Measurements from ENCODE around the gene MAGI2.

MAGI2 gene

GRCh38 chr7:79334841-79335240, 118.6 kb downstream of the MAGI2 start:
- ATAC-seq: no peak
- TF ChIP-seq PATZ1 (CRISPR knock-in tag; IDR thresholded peaks at IDR 0.05; ENCODE audit: borderline replicate concordance): no peak

GRCh38 chr7:79334334-79334733, 119.1 kb downstream of the MAGI2 start:
- no peak for ATAC-seq
- no peak for TF ChIP-seq CSRNP3 (CRISPR knock-in tag; IDR thresholded peaks at IDR 0.05)
- TF ChIP-seq ZNF565 (CRISPR knock-in tag; conservative IDR thresholded peaks at IDR 0.05; ENCODE audit: low read depth): no peak
- no peak for TF ChIP-seq CREB5 (CRISPR knock-in tag; IDR thresholded peaks at IDR 0.05; ENCODE audit: low read depth)
- no peak for TF ChIP-seq ARNTL (CRISPR knock-in tag; IDR thresholded peaks at IDR 0.05; ENCODE audit: borderline replicate concordance, low read depth)
- TF ChIP-seq PATZ1 (CRISPR knock-in tag; IDR thresholded peaks at IDR 0.05; ENCODE audit: borderline replicate concordance): no peak
- no peak for TF ChIP-seq PPARA (CRISPR knock-in tag; IDR thresholded peaks at IDR 0.05; ENCODE audit: borderline replicate concordance)
- no peak for TF ChIP-seq ZNF70 (CRISPR knock-in tag; IDR thresholded peaks at IDR 0.05)
- no peak for TF ChIP-seq ZFP30 (CRISPR knock-in tag; IDR thresholded peaks at IDR 0.05)
- no peak for TF ChIP-seq POU6F1 (CRISPR knock-in tag; IDR thresholded peaks at IDR 0.05; ENCODE audit: borderline replicate concordance, low read depth)
- no peak for TF ChIP-seq OSR1 (CRISPR knock-in tag; IDR thresholded peaks at IDR 0.05)
- TF ChIP-seq ZNF8 (CRISPR knock-in tag; IDR thresholded peaks at IDR 0.05): no peak
- no peak for TF ChIP-seq CSDC2 (CRISPR knock-in tag; IDR thresholded peaks at IDR 0.05)
- TF ChIP-seq ISL1 (CRISPR knock-in tag; IDR thresholded peaks at IDR 0.05): no peak
- no peak for TF ChIP-seq ZFP3 (CRISPR knock-in tag; IDR thresholded peaks at IDR 0.05)

- ATAC-seq: no peak
- TF ChIP-seq ISL1 (CRISPR knock-in tag; IDR thresholded peaks at IDR 0.05): no peak
- TF ChIP-seq SNAI2 (CRISPR knock-in tag; IDR thresholded peaks at IDR 0.05): no peak
- TF ChIP-seq ZC3H10 (CRISPR knock-in tag; IDR thresholded peaks at IDR 0.05): no peak
- no peak for TF ChIP-seq ZNF70 (CRISPR knock-in tag; IDR thresholded peaks at IDR 0.05)
- TF ChIP-seq PATZ1 (CRISPR knock-in tag; IDR thresholded peaks at IDR 0.05; ENCODE audit: borderline replicate concordance): no peak
- no peak for TF ChIP-seq ZFP3 (CRISPR knock-in tag; IDR thresholded peaks at IDR 0.05)
- no peak for TF ChIP-seq CSDC2 (CRISPR knock-in tag; IDR thresholded peaks at IDR 0.05)
- TF ChIP-seq ARNTL (CRISPR knock-in tag; IDR thresholded peaks at IDR 0.05; ENCODE audit: borderline replicate concordance, low read depth): no peak
- no peak for TF ChIP-seq POU6F1 (CRISPR knock-in tag; IDR thresholded peaks at IDR 0.05; ENCODE audit: borderline replicate concordance, low read depth)
Measured at GRCh38 chr7:79332091-79332490, 121.4 kb downstream of the MAGI2 start.

Data from SK-N-SH treated with all-trans-retinoic acid at 6 μM for 48 hours (cell line).